Neuronal stem cell (in vitro differentiated cells): ENCODE data around the gene COL13A1.

Experiments used
- DNase-seq: peaks from one replicate; pipeline ENCODE4 v3.0.0-alpha.2; 2013; ENCODE audit warnings: low spot score
- H2AFZ ChIP-seq: one replicate; pipeline ENCODE4 v1.6.1; 2013; ENCODE audit warnings: mild to moderate bottlenecking, low read length, inconsistent platforms
- H2AK5ac ChIP-seq: 2 replicates; pipeline ENCODE4 v1.6.1; 2013; ENCODE audit warnings: low read depth, mild to moderate bottlenecking, inconsistent platforms, low read length, moderate library complexity, mixed read lengths
- H2BK120ac ChIP-seq: 2 replicates; pipeline ENCODE4 v1.6.1; 2013; ENCODE audit warnings: low read depth, mild to moderate bottlenecking, inconsistent platforms, low read length, moderate library complexity, mixed read lengths
- H2BK12ac ChIP-seq: one replicate; pipeline ENCODE4 v1.6.1; 2013; ENCODE audit warnings: low read length, inconsistent platforms
- H2BK15ac ChIP-seq: 2 replicates; pipeline ENCODE4 v1.6.1; 2013; ENCODE audit warnings: mild to moderate bottlenecking, low read length, inconsistent platforms, mixed read lengths
- H2BK5ac ChIP-seq: one replicate; pipeline ENCODE4 v1.6.1; 2013; ENCODE audit warnings: inconsistent platforms, mild to moderate bottlenecking, low read length, moderate library complexity
- H3K14ac ChIP-seq: one replicate; pipeline ENCODE4 v1.6.1; 2013; ENCODE audit warnings: low read length, inconsistent platforms
- H3K18ac ChIP-seq: 2 replicates; pipeline ENCODE4 v1.6.1; 2013; ENCODE audit warnings: low read length, inconsistent platforms
- H3K23ac ChIP-seq: 2 replicates; pipeline ENCODE4 v1.6.1; 2013; ENCODE audit warnings: low read depth, mild to moderate bottlenecking, mixed read lengths, low read length, inconsistent platforms; ENCODE audit not compliant: poor library complexity
- H3K27ac ChIP-seq: replicated peaks from 3 replicates; pipeline ENCODE4 v1.5.1; 2013; ENCODE audit warnings: low read length, inconsistent platforms
- H3K27me3 ChIP-seq, 3 experiments: 2 replicates each; pipeline ENCODE4 v1.6.1; 2013; ENCODE audit warnings: low read length in 3 of 3, mild to moderate bottlenecking in 2 of 3, inconsistent platforms in 1 of 3, low read depth in 1 of 3, mixed read lengths in 1 of 3, moderate library complexity in 1 of 3; ENCODE audit not compliant: control insufficient read depth in 3 of 3, insufficient read depth in 3 of 3
- H3K36me3 ChIP-seq, 2 donors: replicated peaks in 1 of 2; 2 replicates each; pipeline ENCODE4 v1.6.1; 2013; ENCODE audit warnings: low read length in 2 of 2; ENCODE audit not compliant: control insufficient read depth in 2 of 2, insufficient read depth in 2 of 2
- H3K4ac ChIP-seq: 2 replicates; pipeline ENCODE4 v1.6.1; 2013; ENCODE audit warnings: inconsistent platforms, mild to moderate bottlenecking, low read length, moderate library complexity
- H3K4me1 ChIP-seq, 2 donors: 1 replicate in 1 of 2; 2 replicates in 1 of 2; pipeline ENCODE4 v1.6.1; 2013; ENCODE audit warnings: low read length in 2 of 2, low read depth in 1 of 2; ENCODE audit not compliant: control insufficient read depth in 2 of 2, insufficient read depth in 1 of 2
- H3K4me2 ChIP-seq: one replicate; pipeline ENCODE4 v1.6.1; 2013; ENCODE audit warnings: mild to moderate bottlenecking, low read length, inconsistent platforms; ENCODE audit not compliant: insufficient read depth, poor library complexity, severe bottlenecking
- H3K4me3 ChIP-seq, 2 donors: 2 replicates each; pipeline ENCODE4 v1.5.1; 2013; ENCODE audit warnings: low read length in 2 of 2, mild to moderate bottlenecking in 2 of 2, inconsistent platforms in 1 of 2, moderate library complexity in 1 of 2
- H3K79me1 ChIP-seq: one replicate; pipeline ENCODE4 v1.6.1; 2013; ENCODE audit warnings: low read depth, mild to moderate bottlenecking, inconsistent platforms, low read length, moderate library complexity
- H3K9ac ChIP-seq: one replicate; pipeline ENCODE4 v1.6.1; 2013; ENCODE audit warnings: mild to moderate bottlenecking, low read depth, low read length, inconsistent platforms; ENCODE audit not compliant: poor library complexity
- H3K9me3 ChIP-seq, 2 donors: replicated peaks in 1 of 2; 2 replicates each; pipeline versions ENCODE3 to v1.6.1; 2013; ENCODE audit warnings: low read length in 2 of 2, mild to moderate bottlenecking in 2 of 2, inconsistent platforms in 1 of 2, low read depth in 1 of 2, mixed read lengths in 1 of 2, moderate library complexity in 1 of 2; ENCODE audit not compliant: control insufficient read depth in 2 of 2, insufficient read depth in 1 of 2
- H4K8ac ChIP-seq: one replicate; pipeline ENCODE4 v1.6.1; 2013; ENCODE audit warnings: low read depth, mild to moderate bottlenecking, inconsistent platforms, low read length, moderate library complexity
- H4K91ac ChIP-seq: one replicate; pipeline ENCODE4 v1.6.1; 2013; ENCODE audit warnings: low read length, low read depth, mild to moderate bottlenecking, inconsistent platforms; ENCODE audit not compliant: poor library complexity
- WGBS, 2 donors: extraction: QIAGEN DNeasy Blood & Tissue Kit; methylation state at CpG; one replicate each; pipeline ENCODE4 v1.1.7; 2013; ENCODE audit warnings: missing lambda C conversion rate in 2 of 2, mixed read lengths in 1 of 2; ENCODE audit not compliant: insufficient read length in 2 of 2, insufficient replicate concordance in 1 of 2; ENCODE audit errors: extremely low coverage in 2 of 2; 5-methylcytosine and 5-hydroxymethylcytosine counted together

The COL13A1 gene

GRCh38 chr10:69883310-69884023, 81.8 kb downstream of the COL13A1 start:
- Histone ChIP-seq H3K4ac (no peak overlapping the region), H3K9ac (no peak overlapping the region), H3K9me3 (no peaks in the 10 kb centered on the region), H2AFZ (no peak overlapping the region), H3K14ac (no peak overlapping the region), H4K8ac (no peak overlapping the region), H2BK12ac (no peak overlapping the region), H3K27me3 (no peaks in the 10 kb centered on the region), H3K4me1 (peaks cover 14 to 24% of the 10 kb centered on the region in 2 donors), H2AK5ac (no peak overlapping the region), H4K91ac (no peak overlapping the region), H3K23ac (no peak overlapping the region), H3K4me2 (no peak overlapping the region), H2BK120ac (no peak overlapping the region), H3K79me1 (no peaks in the 10 kb centered on the region), H3K4me3 (no peak overlapping the region), H3K36me3 (no peaks in the 10 kb centered on the region), H2BK15ac (no peak overlapping the region), H3K18ac (no peak overlapping the region), H2BK5ac (no peak overlapping the region), H3K27ac (no peak overlapping the region)
- WGBS, 2 donors: 100% methylated on average over 1 of the region's 5 CpGs; no CpG with 5 or more reads in 1 of the 2 donors
- DNase-seq: no peak

GRCh38 chr10:69884024-69884367, 82.3 kb downstream of the COL13A1 start:
- Histone ChIP-seq H3K23ac (no peak overlapping the region), H3K4me2 (no peak overlapping the region), H3K27ac (no peak overlapping the region), H3K36me3 (no peaks in the 10 kb centered on the region), H2AFZ (no peak overlapping the region), H3K14ac (no peak overlapping the region), H2AK5ac (no peak overlapping the region), H3K4ac (no peak overlapping the region), H3K4me3 (no peak overlapping the region), H3K4me1 (peaks cover 14 to 24% of the 10 kb centered on the region in 2 donors), H3K9me3 (no peaks in the 10 kb centered on the region), H2BK5ac (no peak overlapping the region), H3K27me3 (no peaks in the 10 kb centered on the region), H3K79me1 (no peaks in the 10 kb centered on the region), H4K91ac (no peak overlapping the region), H2BK120ac (no peak overlapping the region), H3K18ac (no peak overlapping the region), H3K9ac (no peak overlapping the region), H2BK12ac (no peak overlapping the region), H4K8ac (no peak overlapping the region), H2BK15ac (no peak overlapping the region)
- no peak for DNase-seq
- no CpG with 5 or more reads among the region's 3 CpGs for WGBS, 2 donors

GRCh38 chr10:69884686-69885085, 83.0 kb downstream of the COL13A1 start:
- Histone ChIP-seq H2BK12ac (no peak overlapping the region), H3K36me3 (no peaks in the 10 kb centered on the region), H3K4me1 (peaks cover 13 to 17% of the 10 kb centered on the region in 2 donors)

GRCh38 chr10:69885379-69886013, 83.8 kb downstream of the COL13A1 start:
- Histone ChIP-seq H3K9ac (no peak overlapping the region), H4K8ac (no peak overlapping the region), H2AK5ac (no peak overlapping the region), H2AFZ (no peak overlapping the region), H3K18ac (no peak overlapping the region), H3K27me3 (no peaks in the 10 kb centered on the region), H3K79me1 (no peaks in the 10 kb centered on the region), H2BK12ac (no peak overlapping the region), H2BK15ac (no peak overlapping the region), H3K23ac (no peak overlapping the region), H2BK5ac (no peak overlapping the region), H3K9me3 (no peaks in the 10 kb centered on the region), H3K4me3 (no peak overlapping the region), H3K27ac (no peak overlapping the region), H3K4me2 (no peak overlapping the region), H4K91ac (no peak overlapping the region), H3K36me3 (no peaks in the 10 kb centered on the region), H3K14ac (no peak overlapping the region), H3K4ac (no peak overlapping the region), H3K4me1 (peaks cover 6 to 9% of the 10 kb centered on the region in 2 donors), H2BK120ac (no peak overlapping the region)
- no CpG with 5 or more reads among the region's 8 CpGs for WGBS, 2 donors
- no peak for DNase-seq

More at GRCh38 chr10:69884686-69885085, 83.0 kb downstream of the COL13A1 start:
- Histone ChIP-seq H2BK5ac (no peak overlapping the region), H2AFZ (no peak overlapping the region), H3K9ac (no peak overlapping the region), H4K8ac (no peak overlapping the region), H2BK15ac (no peak overlapping the region), H3K4me3 (no peak overlapping the region), H2AK5ac (no peak overlapping the region), H3K14ac (no peak overlapping the region), H3K4ac (no peak overlapping the region), H3K18ac (no peak overlapping the region), H4K91ac (no peak overlapping the region), H3K4me2 (no peak overlapping the region), H3K9me3 (no peaks in the 10 kb centered on the region), H2BK120ac (no peak overlapping the region), H3K27me3 (no peaks in the 10 kb centered on the region), H3K79me1 (no peaks in the 10 kb centered on the region), H3K23ac (no peak overlapping the region), H3K27ac (no peak overlapping the region)
- no peak for DNase-seq
- no CpG with 5 or more reads among the region's 5 CpGs for WGBS, 2 donors
